GM21423 (cell line): ENCODE measurements around the gene MINK1.
"Not testable (repeated sequence)": the region's sequence is repeated elsewhere in the genome, so short reads cannot be mapped to it uniquely, and the experiment has no call there.

ENCODE experiments used
- ATAC-seq: cut with Tn5 transposase; IDR thresholded peaks from one replicate; pipeline ENCODE4 v1.9.1; 2021; ENCODE audit warnings: mild to moderate bottlenecking, moderate library complexity; ENCODE audit not compliant: unreplicated experiment

MINK1 gene

GRCh38 chr17:4810696-4811290 lies 22.3 kb upstream of the MINK1 start:
- no peak for ATAC-seq

GRCh38 chr17:4811471-4811870 lies 21.7 kb upstream of the MINK1 start:
- ATAC-seq: no peak

GRCh38 chr17:4812690-4813089 lies 20.4 kb upstream of the MINK1 start:
- ATAC-seq: no peak

GRCh38 chr17:4815043-4815675 lies 18.0 kb upstream of the MINK1 start:
- no peak for ATAC-seq

- no peak for ATAC-seq
Observed at GRCh38 chr17:4816826-4817225, 16.3 kb upstream of the MINK1 start.

GRCh38 chr17:4818276-4818675 lies 14.9 kb upstream of the MINK1 start:
- no peak for ATAC-seq

GRCh38 chr17:4822835-4823234 lies 10.3 kb upstream of the MINK1 start:
- ATAC-seq: no peak

GRCh38 chr17:4823373-4824089 lies 9.6 kb upstream of the MINK1 start:
- no peak for ATAC-seq

- ATAC-seq: no peak
Observed at GRCh38 chr17:4827399-4827798, 5.7 kb upstream of the MINK1 start.

- not testable (repeated sequence) for ATAC-seq
Observed at GRCh38 chr17:4832829-4833177, 337 bp upstream of the MINK1 start.

GRCh38 chr17:4833941-4834680 lies 971 bp downstream of the MINK1 start:
- no peak for ATAC-seq

GRCh38 chr17:4834681-4835020 lies 1.5 kb downstream of the MINK1 start:
- ATAC-seq: no peak

GRCh38 chr17:4836221-4836620 lies 3.1 kb downstream of the MINK1 start:
- no peak for ATAC-seq

GRCh38 chr17:4837471-4838308 lies 4.5 kb downstream of the MINK1 start:
- ATAC-seq: no peak

- ATAC-seq: no peak
Observed at GRCh38 chr17:4838309-4838785, 5.2 kb downstream of the MINK1 start.

GRCh38 chr17:4839221-4839620 lies 6.1 kb downstream of the MINK1 start:
- no peak for ATAC-seq

GRCh38 chr17:4839965-4840892 lies 7.1 kb downstream of the MINK1 start:
- no peak for ATAC-seq

- ATAC-seq: no peak
Observed at GRCh38 chr17:4840893-4841242, 7.7 kb downstream of the MINK1 start.

GRCh38 chr17:4842376-4842775 lies 9.2 kb downstream of the MINK1 start:
- ATAC-seq: no peak
